IPS-18c (cell line): Measurements from ENCODE around the gene CPNE8.
A peak's percentile ranks its signal among the peaks of the same experiment; 100 is the strongest.

Experiments used
- H3K4me3 ChIP-seq: 2 replicates; pipeline ENCODE4 v1.7.0; 2013; ENCODE audit warnings: low read depth, mild to moderate bottlenecking, low read length, moderate library complexity; ENCODE audit not compliant: insufficient read depth
- H3K9me3 ChIP-seq: one replicate; pipeline ENCODE4 v1.6.1; 2013; ENCODE audit warnings: mild to moderate bottlenecking, low read length, moderate library complexity; ENCODE audit not compliant: control insufficient read depth, insufficient read depth

CPNE8 gene

DNA sequence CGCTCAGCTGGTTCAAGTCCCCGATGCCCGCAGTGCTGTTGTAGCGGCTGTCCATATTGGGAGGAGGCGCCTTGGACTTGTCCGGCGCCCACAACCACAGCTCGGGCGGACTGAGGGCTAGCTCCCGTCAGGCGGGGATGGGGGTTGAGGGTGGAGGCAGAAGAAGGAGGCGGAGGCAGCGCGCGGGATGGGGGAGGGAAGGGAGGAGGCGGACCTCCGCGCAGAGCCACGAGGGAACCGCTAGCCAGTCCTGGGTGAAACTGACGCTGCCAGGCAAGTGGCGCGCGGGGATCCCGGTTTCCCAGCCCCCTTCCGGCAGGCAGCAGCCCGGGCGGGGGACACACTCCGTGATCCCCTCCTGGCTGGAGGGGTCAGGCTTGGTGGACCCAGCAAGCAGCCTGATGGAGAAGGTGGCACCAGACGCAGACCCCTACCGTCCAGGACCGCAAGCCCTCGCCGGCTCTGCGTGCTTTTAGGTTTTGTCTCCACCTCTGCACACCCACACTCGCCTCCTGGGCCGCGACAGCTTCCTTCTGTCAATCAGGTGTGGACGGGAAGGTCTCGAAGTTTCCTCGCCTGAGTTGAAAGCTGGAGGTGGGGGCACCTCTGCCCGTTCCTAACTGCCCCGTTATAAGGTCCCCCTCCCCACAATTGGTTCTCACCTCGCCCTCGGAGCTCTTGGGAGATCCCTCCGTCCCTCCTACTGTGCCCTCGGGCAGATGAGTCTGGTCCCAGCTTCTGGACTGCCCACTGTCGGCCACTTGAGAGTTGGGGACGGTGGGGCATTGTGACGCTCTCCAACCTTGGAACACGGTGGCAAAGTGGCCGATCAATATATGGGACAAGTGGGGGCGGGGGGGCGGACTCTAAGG, at the start of gene CPNE8:
TSS of gene CPNE8 (minus strand) at position 112 of the 872 bp plus-strand sequence. CDS start at position 55, 57 bp downstream.
- peak within 1 kb of the TSS; percentile 87 for H3K4me3 ChIP-seq
- no peaks in the 10 kb centered on the region for H3K9me3 ChIP-seq

DNA sequence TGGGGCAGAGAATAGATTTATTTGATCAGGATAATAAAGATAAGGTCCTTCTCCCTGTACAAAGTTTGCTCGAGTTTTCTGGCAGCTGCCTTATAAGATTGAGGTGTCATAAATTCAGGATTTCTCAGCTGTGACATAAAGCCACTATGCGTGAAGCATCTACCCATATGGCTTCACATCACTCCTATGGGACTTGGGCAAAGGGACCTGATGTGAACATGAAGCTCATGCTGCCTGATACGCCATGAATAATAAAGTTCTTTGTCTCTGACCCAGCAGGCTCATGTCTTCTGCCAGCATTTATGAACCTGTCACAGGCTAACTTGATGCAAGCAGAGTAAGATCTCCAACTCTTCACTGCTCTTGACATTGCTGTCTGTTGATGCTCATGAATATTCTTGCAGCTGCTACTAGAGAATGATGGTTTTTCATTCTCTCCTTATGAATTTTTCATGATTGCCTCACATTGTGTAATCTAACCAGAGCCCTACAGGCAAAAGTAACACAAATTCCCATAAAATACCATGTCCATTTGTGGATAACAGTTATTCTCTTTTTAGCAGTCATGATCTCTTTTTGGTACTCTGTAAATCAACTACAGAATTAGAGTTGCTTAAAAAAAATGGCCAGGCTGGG, 49.0 kb upstream of the CPNE8 start:
- H3K4me3 ChIP-seq = no peak overlapping the region
- no peaks in the 10 kb centered on the region for H3K9me3 ChIP-seq

DNA sequence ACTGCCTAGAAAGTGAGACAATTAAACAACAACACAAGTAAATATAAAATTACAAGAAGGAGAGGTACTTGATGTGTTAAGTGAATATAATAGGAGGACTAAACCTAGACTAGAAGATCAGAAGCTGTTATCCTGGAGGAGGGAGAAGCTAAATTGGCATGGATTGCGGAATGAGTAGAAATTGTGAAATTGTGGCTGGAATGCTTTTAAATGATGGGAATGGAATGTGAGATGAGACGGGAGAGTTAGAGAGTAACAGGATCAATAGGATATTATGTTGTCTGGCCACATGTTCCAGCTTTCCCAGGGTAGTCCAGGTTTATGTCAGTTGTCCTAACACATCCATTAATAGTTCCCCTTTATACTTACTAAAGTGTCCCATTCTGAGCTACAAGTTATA, 44.0 kb upstream of the CPNE8 start:
- H3K9me3 ChIP-seq = no peaks in the 10 kb centered on the region
- H3K4me3 ChIP-seq = no peak overlapping the region

DNA sequence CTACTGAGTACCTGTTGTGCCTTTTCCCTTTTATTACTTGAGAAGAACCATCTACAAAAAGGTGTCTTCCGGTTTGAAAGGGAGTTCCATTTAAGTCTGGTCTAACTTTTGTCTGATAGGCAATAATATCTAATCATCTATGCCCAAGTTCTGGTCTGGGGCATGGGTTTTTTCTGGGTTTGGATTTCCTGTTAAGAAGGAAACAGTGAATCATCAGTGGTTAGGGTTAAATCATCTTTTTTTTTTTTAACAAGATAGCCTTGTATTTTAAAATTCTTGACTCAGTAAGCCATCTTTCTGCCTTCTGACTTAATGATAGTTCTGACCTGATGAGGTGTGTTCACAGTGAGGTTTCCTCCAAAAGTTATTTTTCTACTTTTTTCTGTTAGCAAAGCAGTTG, 29.3 kb upstream of the CPNE8 start:
- H3K4me3 ChIP-seq = no peak overlapping the region
- H3K9me3 ChIP-seq = no peaks in the 10 kb centered on the region

DNA sequence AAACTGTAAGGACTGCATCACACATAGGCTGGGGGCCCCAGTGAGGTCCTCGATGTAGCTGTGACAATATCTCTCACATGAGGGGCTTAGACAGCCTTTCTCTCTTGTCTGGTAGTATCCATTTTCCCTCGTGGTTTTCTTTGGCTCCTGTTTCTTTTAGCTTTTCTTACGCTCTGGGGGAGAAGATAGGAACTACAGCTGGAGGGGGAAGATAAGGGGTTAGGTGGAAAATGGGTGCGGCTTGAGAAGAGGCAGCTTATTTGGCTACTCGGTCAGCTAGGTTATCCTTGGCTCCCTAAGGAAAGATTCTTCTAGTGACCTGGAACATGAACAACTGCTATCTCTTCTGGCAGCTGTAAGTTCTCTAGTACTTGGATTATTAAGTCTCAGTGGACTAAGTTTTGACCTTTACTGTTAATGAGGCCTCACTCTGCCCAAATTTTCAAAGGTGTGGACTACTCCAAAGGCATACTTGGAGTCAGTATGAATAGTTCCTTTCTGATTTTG, 28.7 kb upstream of the CPNE8 start:
- Histone ChIP-seq H3K9me3 (no peaks in the 10 kb centered on the region), H3K4me3 (no peak overlapping the region)

DNA sequence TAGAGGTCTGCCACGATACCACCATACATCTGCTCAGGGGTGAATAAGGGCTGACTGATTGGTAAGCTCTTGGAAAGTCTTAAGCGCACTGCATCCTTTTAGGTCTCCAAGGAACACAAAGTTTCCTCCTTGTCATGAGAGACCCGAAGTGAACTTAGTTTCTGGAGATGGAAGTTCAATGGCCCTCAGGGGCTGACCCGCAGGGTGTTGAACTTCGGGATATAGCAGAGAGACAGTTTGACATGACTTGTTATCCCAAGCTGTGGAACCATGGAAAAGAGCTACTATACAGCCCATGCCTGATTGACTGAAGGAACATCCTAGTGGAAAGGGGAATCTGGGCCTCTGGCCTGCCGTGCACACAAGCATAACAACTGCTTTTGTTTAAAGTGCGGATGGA, 26.9 kb upstream of the CPNE8 start:
- Histone ChIP-seq H3K4me3 (no peak overlapping the region), H3K9me3 (no peaks in the 10 kb centered on the region)

DNA sequence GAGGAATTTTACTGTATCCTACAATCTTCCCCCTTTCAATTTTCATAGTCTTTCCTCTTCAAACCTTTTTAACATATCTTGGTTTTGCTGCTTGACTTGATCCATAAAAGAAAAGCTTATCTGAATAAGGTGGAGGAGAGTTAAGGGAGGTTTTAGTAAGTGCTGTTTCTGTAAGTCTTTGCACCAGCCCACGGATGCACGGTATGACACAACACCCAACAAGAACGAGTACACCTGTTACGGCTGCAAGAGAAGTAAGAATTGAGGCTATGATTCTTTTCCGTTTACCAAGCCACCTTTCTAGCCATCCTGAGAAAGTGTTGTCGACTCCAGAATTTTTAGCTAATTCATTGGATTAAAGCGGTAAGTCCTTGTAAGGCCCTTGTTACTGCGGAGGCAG, 26.1 kb upstream of the CPNE8 start:
- H3K4me3 ChIP-seq = no peak overlapping the region
- H3K9me3 ChIP-seq = no peaks in the 10 kb centered on the region

DNA sequence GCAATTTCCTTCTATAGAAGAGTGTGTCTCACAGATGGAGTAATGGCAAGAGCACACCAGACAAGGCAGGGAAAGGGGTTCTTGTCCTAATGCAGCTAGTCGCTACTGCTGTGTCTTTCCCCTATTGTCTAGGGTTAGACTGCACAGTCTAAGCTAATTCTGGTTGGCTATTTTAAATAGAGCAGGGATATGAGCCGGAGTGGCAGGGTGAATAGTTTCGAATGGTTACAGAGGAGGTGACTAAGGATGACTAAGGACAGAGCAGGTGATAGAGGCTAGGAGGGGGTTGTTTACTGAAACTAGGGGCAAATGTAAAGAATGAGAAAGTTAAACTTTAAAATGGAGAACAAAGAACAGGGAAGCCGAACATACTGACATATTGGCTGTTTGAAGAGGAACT, 25.6 kb upstream of the CPNE8 start:
- Histone ChIP-seq H3K9me3 (no peaks in the 10 kb centered on the region), H3K4me3 (no peak overlapping the region)

DNA sequence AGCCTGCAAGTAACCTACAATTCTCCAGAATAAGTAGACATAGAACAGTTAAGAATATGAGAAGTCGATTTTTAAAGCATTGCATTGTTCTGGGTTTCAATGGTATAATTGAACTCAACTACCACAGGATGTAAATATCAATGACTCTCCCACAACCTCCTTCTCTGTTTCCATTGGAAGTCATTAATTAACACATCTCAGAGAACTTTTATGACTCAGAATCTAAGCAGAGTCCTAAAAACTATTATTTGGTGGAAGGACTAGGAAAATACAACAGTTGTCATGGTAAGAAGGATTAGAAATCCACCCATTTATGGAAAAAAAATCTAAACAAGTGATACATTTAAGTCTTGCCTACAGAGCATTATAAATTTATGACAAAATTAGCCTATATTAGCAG, 21.1 kb upstream of the CPNE8 start:
- Histone ChIP-seq H3K4me3 (no peak overlapping the region), H3K9me3 (no peaks in the 10 kb centered on the region)

DNA sequence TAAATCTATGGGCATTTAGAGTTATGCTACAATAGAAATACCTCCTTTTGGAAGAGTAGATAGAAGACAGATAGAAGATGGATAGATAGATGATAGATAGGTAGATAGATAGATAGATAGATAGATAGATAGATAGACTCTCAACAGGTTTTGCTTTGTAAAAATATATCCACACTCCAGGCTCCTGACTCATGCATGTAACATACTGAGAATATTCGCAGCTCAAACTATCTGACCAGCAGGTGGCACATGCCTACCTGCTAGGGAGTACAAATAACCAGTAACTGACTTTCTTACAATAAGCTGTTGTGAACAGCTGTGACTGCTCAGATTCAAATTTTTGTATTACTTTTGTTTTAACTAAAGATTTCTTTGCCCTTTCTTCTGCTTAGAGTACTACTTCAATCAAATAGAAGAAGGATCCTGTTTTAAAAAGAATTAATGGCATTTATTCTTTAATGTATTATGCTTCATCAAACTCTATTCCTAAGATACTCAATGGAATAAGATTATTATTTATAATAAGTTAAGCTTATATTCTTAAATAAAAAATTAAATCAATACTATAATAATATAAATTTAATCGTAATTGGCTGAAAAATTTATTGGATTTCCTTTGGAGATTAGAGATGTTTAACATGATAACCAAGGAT, 15.8 kb upstream of the CPNE8 start:
- H3K9me3 ChIP-seq = no peaks in the 10 kb centered on the region
- H3K4me3 ChIP-seq = no peak overlapping the region

DNA sequence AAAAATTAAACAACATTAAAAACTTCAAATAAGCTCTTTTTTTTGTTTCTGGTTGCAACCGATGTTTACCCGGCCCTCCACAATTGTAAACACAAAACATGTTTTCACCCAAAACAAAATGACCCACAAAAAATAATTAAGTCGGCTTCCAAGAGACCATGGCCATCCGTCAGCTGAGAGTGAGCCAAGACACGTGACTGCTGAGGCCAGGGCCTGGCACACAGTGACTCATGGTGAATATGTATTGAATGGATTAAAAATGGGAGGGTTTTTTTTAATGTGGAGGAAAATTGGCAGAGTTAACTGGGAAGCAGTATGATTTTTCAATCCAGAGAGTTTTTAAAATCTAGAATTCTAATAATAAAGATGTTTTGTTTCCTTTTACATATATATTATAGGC, 13.8 kb upstream of the CPNE8 start:
- H3K4me3 ChIP-seq = no peak overlapping the region
- no peaks in the 10 kb centered on the region for H3K9me3 ChIP-seq

DNA sequence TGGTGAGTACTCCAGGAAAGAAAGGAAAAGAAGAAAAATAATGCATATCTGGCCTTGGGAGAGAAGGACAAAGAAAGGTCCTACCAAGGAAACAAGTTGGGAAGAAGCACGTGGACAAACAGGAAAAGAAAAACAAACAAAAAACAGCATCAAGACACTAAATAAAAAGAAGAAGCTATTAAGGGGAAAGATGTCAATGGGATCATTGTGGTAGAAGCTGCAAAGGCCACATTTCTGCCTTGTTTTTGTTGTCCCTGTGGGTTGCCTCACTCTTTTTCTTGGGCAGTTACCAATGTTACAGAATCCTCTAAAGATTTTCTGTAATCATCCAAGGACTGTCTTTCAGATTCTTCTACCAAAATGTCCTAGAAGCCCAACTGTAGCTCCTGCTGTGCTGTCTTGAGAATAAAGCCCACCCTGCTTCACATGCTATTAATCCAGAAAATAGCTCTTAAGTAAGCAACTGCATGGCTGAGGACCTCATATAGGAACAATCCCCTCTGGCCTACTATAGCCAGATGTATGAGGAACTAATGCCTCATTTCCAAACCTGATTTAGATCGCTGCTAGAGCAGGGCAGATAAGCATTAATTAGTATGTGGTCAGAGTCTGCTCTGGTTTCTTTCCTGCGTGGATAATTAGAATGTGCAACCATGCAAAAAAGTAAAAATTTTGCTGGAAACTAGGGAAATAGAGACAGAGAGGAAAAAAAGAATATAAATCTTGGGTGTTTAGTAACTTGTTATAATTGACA, 10.2 kb upstream of the CPNE8 start:
- H3K4me3 ChIP-seq = no peak overlapping the region
- H3K9me3 ChIP-seq = no peaks in the 10 kb centered on the region

DNA sequence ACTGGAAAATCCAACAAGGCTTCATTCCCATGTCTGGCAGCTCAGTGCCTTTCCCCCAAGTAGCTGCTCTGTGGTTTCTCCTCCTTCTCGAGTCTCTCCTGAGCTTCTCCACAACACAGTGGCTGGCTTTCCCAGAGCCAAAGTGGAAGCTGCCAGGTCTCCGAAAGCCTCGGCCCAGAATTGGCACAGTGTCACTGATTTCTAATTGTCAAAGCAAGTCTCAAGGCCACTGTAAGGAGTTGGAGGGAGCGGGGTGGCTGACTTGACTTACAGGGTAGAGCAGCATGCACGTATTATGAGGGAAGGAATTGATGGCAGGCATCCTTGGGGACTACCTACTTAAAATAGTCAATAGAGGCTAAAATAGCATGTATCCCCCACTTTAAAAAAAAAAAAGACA, 6.7 kb upstream of the CPNE8 start:
- H3K9me3 ChIP-seq = no peaks in the 10 kb centered on the region
- H3K4me3 ChIP-seq = no peak overlapping the region

DNA sequence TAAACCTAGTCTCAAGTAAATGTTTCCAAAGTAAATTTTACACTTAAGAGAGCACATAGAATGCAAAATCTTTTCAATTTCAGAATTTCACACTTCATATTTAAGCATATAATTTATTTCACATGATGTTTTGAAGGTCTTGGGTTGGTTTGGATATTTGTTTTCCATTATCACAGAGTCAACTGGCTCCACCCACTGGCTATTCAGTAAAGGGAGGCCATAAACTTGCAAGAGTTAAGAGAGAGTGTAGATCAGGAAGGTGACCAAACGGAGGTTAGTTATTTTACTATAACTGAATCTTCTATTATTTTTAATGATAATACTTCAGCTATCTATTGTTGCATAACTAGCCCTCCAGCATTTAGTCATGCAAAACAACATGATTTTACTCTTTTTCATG, 6.2 kb upstream of the CPNE8 start:
- Histone ChIP-seq H3K4me3 (no peak overlapping the region), H3K9me3 (no peaks in the 10 kb centered on the region)

DNA sequence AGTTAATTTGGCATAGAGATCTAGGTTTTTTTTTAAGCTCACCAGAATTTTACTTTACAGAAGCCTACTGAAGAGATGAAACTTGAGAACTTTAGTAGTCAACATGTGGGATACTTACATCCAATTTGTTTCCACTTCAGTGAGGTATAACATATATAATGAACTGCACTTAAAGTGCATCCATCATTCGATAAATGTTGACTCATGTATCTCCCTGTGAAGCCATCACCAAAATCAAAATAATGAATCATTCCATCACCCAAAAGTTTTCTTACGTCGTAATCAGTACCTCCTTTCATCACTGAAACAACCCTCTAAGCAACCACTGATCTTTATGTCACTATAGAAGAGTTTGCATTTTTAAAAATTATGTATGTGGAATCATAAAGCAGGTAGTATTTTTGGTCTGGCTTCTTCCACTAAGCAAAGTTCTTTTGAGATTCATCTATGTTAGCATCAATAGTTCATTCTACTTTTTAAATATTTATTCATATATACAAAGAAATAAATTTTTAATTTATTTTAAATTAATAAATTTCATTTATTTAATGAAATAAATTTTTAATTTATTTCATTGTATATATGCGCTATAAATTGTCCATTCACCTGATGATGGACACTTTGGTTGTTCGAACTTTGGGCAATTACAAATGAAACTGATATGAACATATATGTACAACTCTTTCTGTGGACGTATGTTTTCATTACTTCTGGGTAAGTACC, 2.0 kb upstream of the CPNE8 start:
- H3K9me3 ChIP-seq = no peaks in the 10 kb centered on the region
- H3K4me3 ChIP-seq = peak overlapping the region; percentile 87; the same call in 1 of the 2 replicates

DNA sequence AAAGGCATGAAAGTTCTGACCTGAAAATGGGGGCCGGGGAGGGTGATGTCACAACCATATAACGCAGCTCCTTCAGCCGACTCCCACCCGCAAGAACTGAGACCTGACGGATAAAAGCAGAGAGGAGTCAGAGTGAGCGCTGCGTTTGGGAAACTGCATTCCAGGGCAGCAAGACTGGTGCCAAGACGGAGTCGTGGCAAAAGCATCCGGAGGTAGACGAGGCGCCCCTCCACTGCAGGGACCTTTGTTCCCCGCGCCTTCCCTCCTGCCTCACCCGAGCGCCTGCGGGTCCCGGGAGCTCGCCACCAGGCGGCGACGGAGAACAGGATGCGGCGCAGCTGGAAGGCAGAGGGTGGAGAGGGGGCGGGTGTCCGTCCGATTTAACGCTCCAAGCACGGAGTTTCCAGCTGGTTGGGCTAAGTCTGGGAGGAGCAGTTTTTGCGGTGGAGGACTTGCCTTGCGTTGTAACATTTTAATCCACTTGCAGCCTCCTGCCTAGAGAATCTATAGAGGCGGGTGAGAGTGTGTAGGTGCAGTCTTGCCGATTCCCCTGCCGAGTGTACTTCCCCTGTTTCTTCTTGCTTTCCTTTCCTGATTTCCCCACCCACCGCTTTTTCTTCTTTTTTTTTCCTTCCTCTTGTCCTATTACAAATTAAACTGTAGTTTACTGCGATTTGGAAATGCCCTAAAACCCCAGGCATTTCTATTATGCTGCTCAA, 1.2 kb upstream of the CPNE8 start:
- H3K9me3 ChIP-seq = no peaks in the 10 kb centered on the region
- peak overlapping the region; percentile 87 for H3K4me3 ChIP-seq
